Measurements from ENCODE around the gene RORB.

- TF ChIP-seq CTCF (IDR thresholded peaks at IDR 0.05) (no peak), POLR2A (IDR thresholded peaks at IDR 0.05) (no peak)
Measured at GRCh38 chr9:74556685-74557084, 59.5 kb downstream of the RORB start.
